ENCODE measurements around the gene TST. TPM values are rescaled to one million over a fixed set of nuclear protein-coding genes. Genes with fewer than 3 reads are reported as not detected.

The TST gene
- polyA plus RNA-seq, 3 donors, result 38.6 to 50.3 (median 41.7) TPM

GRCh38 chr22:37032535-37033460, 13.6 kb upstream of the TST start:
- DNase-seq (ENCODE audit: low read depth in 3 of 3, low spot score in 2 of 3), result peak in 1 of 3 donors; percentile 19

GRCh38 chr22:37032134-37032534, 12.9 kb upstream of the TST start:
- DNase-seq (ENCODE audit: low read depth in 3 of 3, low spot score in 2 of 3), result no peak

DNA sequence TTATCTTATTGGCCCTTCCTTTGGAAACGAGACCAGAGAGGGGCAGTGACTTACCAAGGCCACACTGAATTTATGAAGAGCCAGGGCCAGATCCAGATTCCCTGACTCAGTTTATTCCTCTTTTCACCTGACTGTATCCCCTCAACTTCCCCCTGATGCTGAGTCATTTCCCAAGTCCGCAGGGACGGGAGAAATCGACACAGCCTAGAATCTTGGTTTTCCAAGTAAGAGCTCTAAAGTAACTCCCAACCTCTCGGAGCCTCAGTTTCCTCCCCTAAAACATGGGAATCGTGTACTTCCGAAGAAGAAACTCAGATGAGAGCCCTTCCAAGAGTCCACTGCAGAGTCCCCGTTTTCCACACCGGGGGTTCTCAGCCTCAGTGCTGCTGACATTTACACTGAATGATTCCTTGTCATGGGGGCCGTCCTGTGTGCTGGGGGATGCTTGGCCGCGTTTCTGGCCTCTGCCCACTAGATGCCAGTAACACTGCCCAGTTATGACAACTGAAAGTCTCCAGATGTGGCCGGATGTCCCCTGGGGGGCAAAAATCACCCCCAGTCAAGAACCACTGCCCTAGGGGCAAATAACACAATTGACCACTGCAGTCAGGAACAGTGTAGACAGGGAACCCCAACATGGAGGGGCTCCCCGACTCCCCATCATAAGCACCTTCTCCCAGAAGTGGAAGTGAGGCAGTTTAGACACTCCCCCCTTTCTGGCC, 11.5 kb upstream of the TST start:
- DNase-seq (ENCODE audit: low read depth in 3 of 3, low spot score in 2 of 3), result no peak

DNA sequence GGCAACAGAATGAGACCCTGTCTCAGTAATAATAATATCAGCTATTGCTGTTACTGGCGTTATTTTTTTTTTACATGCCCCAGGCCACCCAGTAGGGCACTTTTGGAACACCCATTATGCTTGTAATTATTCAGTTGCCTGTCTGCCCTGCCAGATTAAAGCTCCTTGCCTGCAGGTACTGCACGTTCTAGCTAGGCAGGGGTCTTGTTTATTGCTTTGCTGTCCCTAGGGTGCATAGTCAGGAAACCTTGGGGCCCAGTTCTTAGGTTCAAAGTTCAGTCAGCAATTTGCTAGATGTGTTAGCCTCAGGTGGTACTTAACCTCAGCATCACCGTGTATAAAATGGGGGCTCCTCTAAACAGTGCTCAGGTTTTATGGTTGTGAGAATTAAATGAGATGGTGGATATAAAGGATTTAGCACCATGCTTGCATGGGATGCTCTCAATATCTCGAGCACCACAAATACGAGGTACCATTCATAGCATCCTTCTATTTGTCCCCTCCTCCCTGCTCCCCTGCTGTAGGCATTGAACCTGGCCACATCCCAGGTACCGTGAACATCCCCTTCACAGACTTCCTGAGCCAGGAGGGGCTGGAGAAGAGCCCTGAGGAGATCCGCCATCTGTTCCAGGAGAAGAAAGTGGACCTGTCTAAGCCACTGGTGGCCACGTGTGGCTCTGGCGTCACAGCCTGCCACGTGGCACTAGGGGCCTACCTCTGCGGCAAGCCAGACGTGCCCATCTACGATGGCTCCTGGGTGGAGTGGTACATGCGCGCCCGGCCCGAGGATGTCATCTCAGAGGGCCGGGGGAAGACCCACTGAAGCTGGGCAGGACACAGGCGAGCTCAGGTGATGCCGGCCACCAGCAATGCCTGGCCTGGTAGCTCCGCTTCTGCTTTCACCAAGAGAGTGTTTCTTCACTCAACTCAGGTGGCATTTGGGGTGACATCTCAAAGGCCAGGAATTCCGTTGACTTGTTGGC, 9.7 kb upstream of the TST start:
- no peak for DNase-seq (ENCODE audit: low read depth in 3 of 3, low spot score in 2 of 3)

- DNase-seq (ENCODE audit: low read depth in 3 of 3, low spot score in 2 of 3), result no peak
Measured at GRCh38 chr22:37027556-37027955, 8.3 kb upstream of the TST start.

DNA sequence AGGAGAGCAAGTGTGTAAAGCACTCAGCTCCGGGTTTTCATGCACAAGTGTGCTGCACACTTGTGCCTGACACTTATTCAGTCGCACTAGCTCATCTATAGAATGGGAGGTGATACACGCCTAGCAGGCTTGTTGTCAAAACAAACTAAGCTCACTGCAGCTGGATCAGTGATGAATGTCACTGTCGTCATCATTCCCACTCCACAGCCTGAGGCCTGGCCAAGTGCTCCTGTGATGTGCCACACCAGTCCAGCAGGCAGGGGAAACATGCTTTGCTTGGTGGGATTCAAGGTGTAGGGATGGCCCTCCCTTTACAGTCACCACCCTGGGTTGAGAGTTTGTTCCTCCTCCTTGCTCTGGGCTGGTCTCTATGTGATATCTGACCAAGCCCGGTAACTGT, 7.1 kb upstream of the TST start:
- DNase-seq (ENCODE audit: low read depth in 3 of 3, low spot score in 2 of 3), result no peak

DNA sequence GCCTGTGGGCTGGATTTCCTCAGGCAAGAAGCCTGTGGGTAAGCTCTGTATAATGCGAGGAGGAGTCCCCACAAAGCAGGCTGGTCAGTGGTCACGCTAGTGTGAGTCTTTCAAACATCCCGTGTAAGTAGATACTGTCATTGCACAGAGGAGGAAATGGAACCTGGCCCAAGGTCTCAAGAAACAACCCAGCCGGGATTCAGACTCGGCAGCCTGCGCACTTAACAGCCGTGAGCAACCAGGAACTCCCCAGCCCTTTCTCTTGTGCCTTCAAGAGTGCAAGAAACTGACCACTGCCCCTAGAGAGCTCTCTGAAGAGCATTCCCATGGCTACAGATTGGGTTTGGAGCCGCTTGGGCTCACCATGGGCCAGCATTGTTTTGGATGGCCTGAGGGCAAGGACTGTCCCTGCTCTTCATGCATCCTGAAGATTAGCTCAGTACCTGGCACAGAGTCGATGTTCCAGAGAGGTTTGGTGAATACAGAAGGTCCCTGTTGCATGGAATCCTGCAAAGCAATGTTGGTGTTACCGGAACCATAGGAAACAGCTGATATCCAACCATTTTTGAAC, 6.3 kb upstream of the TST start:
- peak in 1 of 3 donors; percentile 18 for DNase-seq (ENCODE audit: low read depth in 3 of 3, low spot score in 2 of 3)

DNA sequence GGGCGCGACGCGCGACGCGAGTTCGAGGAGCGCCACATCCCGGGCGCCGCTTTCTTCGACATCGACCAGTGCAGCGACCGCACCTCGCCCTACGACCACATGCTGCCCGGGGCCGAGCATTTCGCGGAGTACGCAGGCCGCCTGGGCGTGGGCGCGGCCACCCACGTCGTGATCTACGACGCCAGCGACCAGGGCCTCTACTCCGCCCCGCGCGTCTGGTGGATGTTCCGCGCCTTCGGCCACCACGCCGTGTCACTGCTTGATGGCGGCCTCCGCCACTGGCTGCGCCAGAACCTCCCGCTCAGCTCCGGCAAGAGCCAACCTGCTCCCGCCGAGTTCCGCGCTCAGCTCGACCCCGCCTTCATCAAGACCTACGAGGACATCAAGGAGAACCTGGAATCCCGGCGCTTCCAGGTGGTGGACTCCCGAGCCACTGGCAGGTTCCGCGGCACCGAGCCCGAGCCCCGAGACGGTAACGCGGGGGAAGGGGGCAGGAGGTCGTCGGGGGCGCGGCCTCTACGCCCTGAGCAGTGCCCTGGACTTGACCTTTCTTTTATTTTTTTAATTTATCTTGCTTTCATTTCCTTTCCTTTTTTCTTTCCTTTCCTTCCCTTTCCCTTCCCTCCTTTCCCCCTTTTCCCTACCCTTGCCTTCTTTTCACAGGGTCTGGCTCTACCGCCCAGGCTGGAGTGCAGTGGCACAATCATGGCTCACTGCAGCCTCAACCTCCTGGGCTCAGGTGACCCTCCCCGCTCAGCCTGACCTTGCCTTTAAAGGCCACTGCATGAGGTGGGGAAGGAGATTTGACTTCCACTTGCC, 5.3 kb upstream of the TST start:
- no peak for DNase-seq (ENCODE audit: low read depth in 3 of 3, low spot score in 2 of 3)

DNA sequence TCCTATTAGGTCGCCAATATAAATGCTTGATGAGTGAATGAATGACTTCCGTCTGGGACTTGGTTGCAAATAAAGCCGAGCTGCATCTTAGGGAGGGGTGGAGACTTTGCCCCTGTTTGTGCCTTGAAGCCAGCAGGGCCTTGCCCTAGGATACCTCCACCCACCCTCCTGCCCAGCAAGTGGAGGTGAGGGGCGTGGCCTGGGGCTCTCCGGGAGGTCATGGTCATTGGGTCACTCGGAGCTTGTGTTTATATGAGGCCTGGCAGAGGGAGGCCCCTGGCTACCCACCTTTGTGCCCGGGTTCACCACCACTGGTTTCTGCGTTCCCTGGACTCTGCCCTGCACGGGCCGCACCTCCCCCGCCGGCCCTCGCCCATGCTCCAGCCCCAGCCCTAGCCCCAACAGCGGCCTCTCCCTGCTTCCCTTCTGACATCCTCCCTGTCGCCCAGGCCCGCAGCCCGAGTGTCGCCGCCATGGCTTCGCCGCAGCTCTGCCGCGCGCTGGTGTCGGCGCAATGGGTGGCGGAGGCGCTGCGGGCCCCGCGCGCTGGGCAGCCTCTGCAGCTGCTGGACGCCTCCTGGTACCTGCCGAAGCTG, 4.6 kb upstream of the TST start:
- DNase-seq (ENCODE audit: low read depth in 3 of 3, low spot score in 2 of 3), result no peak

DNA sequence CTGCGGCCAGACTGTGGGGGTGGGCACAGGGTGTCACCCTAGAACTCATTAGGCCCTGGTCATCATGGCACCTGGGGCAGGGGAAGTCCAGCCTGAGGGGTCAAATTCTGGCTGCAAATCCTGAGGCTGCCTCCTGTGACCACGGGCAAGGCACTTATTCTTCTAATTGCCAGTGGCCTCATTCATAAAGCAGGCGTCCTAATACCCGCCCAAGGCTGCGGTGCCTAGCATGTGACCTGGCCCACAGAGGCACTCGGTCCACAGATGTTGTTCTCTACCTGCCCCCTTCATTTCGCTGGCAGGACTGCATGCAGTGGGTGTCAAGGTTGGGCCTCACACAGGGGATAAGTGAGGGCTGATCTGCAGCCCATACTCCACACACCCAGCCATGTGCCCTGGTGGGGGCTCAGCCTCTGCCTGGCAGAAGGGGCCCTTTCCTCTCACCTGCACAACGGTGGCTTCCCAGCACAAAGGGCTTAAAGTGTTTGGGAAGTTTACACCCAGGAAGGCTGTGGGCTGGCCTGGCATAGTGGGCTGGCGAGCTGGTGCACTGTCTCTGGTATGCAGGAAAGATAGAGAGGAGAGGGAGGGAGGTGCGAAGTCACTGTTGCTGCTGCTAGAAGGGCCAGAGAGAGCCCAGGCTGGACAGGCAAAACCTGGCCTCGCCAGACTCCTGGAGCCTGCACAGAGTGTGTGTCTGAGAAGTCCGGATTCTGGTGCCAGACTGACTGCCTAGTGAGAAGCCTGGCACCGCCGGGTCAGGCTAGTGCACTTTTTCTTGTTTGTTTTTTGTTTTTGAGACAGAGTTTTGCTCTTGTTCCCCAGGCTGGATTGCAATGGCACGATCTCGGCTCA, 3.5 kb upstream of the TST start:
- no peak for DNase-seq (ENCODE audit: low read depth in 3 of 3, low spot score in 2 of 3)

GRCh38 chr22:37021710-37022482, 2.6 kb upstream of the TST start:
- DNase-seq (ENCODE audit: low read depth in 3 of 3, low spot score in 2 of 3), result no peak

DNA sequence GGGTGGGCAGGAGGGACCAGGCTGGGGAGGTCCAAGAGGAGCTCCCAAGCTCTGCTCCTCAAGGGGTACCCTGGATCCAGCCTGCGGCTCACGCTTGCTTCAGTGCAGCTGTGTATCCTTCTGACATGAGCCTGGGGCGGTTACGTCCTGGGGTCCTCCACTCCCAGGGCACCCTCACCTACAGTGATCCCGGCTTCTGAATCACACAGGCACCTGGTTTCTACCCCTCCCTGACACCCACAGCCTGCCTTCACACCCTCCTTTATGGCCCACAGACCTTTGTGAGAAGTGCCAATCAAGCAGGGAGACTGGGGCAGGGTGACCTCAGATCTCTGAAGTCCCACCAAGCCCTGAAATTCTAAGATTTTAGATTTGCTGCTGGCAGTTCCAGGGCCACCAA, 1.8 kb upstream of the TST start:
- DNase-seq (ENCODE audit: low read depth in 3 of 3, low spot score in 2 of 3), result no peak

GRCh38 chr22:37020192-37020479, 889 bp upstream of the TST start:
- DNase-seq (ENCODE audit: low read depth in 3 of 3, low spot score in 2 of 3), result no peak

- peak in 1 of 3 donors; percentile 44 for DNase-seq (ENCODE audit: low read depth in 3 of 3, low spot score in 2 of 3)
Measured at GRCh38 chr22:37018815-37019308, 385 bp downstream of the TST start.

DNA sequence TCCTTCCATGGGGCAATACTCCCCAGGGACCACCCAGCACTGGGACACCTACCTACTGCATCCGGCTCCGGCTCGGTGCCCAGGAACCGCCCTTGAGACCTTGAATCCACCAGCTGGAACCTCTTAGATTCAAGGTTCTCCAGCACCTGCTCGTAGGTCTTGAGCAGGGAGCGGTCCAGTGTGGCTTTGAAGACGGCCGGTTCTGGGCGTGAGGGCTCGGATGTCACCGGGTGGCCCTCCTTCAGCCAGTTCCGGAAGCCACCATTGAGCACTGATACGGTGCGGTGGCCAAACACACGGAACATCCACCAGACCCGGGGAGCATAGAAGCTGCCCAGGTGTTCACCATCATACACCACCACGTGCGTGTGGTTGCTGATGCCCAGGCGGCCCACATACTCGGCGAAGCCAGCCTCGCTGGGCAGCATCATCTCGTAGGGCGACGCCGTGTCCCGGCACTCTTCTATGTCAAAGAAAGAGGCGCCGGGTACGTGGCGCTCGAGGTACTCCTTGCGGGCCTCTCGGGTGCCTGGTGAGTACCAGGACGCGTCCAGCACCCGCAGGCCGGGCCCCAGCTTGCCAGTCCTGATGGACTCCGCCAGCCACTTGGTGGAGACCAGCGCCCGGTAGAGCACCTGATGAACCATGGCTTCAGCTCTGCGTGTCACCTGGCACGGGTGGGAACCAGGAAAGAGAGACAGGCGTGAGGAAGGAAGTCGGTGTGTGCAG, 997 bp downstream of the TST start:
- no peak for DNase-seq (ENCODE audit: low read depth in 3 of 3, low spot score in 2 of 3)

GRCh38 chr22:37017356-37017755, 1.9 kb downstream of the TST start:
- DNase-seq (ENCODE audit: low read depth in 3 of 3, low spot score in 2 of 3), result no peak
